Right renal cortex interstitium (tissue), 3 donors: ENCODE results near the gene SPTY2D1. TPM values are rescaled to one million over a fixed set of nuclear protein-coding genes. Genes with fewer than 3 reads are reported as not detected.
"Not testable (repeated sequence)": the region's sequence is repeated elsewhere in the genome, so short reads cannot be mapped to it uniquely, and the experiment has no call there.

ENCODE experiments used
- DNase-seq, 3 donors: peaks; one replicate each; pipeline ENCODE4 v3.0.0-alpha.2; 2013; ENCODE audit warnings: low read depth in 3 of 3, low spot score in 2 of 3
- polyA plus RNA-seq, 3 donors: library from polyadenylated mRNA; unstranded; fragments of 120-200 nt; gene quantifications; one replicate each; pipeline ENCODE4 v1.2.1, GENCODE V29; 2013; ENCODE audit not compliant: insufficient read length in 3 of 3

SPTY2D1 gene
- polyA plus RNA-seq, 3 donors = 28.9 to 30.0 (median 29.0) TPM

DNA sequence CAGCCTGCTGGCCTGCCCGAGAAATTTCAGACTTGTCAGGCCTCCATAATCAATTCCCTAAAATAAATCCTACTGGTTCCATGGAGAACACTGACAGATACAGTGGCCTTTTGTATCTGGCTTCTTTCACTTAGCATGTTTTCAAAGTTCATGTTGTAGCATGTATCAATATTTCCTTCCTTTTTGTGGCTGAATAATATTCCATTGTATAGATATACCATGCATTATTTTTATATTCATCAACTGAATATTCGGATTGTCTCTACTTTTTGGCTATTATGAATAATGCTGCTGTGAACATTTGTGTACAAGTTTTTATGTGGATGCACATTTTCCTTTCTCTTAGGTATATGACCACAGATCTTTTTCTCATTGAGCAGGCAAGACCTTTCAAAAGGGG is 10.4 kb downstream of the SPTY2D1 start:
- DNase-seq = no peak

DNA sequence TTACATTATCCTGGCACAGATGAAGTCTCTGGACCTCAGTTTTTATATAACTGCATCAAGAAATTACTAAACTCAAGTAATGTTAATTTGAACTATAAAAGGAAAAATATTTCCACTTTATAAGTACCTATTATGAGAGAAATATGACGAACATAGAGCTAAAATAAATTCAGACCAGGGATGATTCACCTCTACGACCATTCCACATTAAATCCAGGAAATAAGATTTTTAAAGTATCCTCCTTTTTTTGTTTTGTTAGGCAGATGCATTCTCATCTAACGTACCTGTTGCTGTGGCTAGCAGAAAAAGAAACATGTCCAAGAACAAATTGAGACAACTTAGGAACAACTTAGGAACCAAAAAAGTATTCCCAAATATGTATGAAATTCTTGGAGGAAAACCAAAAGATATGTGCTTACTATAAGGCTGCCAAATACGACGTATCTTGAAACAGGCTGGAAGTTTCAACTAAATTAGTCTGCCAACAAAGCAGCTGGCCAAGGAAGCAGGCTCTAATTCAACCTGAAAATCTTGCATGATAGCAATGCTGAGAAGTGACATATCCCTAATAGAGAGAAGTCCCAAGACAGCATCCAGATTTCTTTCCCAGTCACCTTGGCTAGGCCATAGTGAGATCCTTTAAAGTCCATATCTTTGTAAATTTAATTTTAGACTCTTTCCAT is 15.7 kb downstream of the SPTY2D1 start:
- no peak for DNase-seq

GRCh38 chr11:18617688-18618341 is 16.3 kb downstream of the SPTY2D1 start:
- no peak for DNase-seq

- DNase-seq = no peak
Observed at GRCh38 chr11:18615628-18616392, 18.3 kb downstream of the SPTY2D1 start.

DNA sequence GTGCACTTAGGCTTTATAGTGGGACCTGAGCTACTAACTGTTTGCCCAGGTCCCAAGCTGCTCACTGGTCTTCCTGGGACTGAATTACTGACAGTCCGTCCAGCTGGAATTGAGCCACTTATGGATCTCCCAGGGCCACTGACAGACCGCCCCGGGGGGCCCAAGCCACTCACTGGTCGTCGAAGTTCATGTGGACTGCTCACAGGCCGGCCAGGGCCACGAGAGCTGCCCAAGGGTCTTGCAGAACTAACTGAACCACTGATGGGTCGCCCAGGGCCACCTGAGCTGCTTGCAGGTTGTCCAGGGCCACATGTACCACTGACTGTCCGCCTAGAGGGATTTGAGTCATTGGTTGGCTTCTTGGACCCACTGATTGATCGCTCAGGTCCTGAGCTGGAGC is 19.5 kb downstream of the SPTY2D1 start:
- no peak for DNase-seq

DNA sequence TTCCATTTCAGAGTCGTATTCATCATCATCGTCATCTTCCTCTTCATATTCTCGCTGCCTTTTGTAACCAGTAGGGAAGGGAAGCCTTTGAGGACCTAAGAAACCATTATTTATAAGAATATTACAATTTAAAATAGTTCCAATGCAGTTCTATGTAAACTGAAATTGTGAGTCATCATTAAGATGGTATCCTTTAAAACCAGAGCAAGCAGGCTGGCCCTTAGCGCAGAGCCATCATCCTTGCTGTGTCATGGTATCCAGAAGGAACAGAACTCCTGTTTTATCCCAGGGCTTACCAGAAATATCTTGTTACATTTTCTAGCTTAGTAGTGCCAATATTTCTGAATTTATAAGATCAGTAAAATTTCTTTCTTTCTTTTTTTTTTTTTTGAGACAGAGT is 21.7 kb downstream of the SPTY2D1 start:
- no peak for DNase-seq

GRCh38 chr11:18611196-18611595 is 22.9 kb downstream of the SPTY2D1 start:
- DNase-seq = no peak

DNA sequence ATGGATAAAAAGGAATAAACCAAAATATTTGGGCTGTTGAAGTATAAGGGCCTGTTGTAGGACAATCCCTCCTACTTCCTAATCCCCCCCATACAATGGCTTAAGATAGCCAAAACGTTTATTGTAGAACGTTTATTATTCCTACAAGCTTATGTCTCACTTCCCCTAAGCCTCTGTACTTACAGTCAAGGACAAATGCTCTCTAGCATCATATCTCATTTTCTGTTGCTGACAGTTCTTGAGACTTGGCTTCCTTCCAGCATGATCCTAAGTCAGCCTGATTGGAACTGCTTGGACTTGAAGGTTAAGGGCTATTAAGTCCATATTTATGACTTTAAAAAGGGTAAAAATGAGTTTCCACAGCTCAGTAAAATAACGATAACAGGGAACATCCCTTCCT is 25.8 kb downstream of the SPTY2D1 start:
- no peak for DNase-seq

DNA sequence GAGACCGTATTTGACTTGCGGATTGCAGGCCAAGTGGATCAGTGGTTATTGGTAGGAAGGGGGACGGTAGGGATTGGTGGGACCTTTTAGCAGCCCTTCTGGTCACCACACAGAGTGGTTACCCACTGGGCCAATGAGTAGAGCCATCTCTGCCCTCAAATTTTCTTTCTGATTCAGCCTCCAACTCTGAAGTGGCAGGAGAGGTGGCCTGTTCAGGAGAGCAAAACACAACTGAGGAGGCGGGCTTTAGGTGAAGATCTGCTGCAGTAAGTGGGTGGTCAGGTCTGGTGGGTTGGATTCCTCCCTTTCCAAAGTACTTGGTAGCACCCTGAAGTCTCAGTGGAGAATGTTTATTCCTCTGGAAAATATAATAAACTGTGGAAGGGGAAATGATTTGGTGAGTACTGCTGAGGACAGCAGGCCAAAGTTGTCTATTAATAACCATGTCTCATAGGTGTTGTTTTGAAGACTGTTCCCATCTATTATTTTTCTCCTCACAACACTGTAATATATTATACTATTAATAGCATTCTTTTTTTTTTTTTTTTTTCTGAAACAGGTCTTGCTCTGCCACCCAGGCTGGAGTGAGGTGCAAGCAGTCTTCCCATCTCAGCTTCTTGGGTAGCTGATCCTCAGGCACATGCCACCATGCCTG is 33.1 kb downstream of the SPTY2D1 start:
- DNase-seq = no peak

GRCh38 chr11:18599739-18600230 is 34.4 kb downstream of the SPTY2D1 start, which contains the start of gene MISFA:
Gene MISFA, plus strand, starts transcription at chr11:18599789. Its CDS starts 140 bp downstream, at chr11:18599929.
- DNase-seq = no peak

DNA sequence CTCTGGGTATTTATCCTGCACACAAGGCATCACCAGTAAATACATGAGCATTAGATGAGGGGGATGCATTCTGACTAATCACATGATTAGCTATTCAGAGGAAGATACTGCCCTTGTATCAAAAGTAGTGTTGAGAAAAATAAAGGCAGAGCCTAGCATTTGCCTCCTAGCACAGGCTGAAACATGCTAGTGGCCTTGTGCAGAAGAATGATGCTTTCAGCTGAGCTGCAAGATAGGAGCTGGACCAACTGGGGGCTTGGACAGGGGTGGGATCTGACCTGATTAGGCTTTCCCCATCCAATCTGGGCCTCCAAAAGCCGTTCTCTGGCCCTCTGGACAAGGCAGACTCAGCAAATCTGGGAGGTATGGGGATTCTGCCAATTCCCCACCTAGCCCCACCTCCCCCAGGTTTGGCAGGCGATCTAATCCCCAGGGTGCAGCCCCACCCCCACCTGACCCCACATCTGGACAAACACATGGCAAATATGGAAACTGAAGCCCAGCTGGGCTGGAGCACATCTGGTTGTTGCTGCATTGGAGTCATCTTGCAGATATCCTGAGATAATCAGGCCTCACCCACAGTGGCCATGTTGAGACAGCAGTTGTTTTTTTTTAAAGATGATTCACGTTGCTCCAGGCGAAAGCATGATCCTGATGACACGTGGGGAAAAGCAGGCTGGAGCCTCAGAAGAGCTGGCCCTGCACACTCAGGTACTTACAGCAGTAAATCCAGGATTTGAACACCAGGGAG is 39.0 kb downstream of the SPTY2D1 start:
- DNase-seq = no peak

- DNase-seq = not testable (repeated sequence)
Observed at GRCh38 chr11:18594088-18594487, 40.1 kb downstream of the SPTY2D1 start.

DNA sequence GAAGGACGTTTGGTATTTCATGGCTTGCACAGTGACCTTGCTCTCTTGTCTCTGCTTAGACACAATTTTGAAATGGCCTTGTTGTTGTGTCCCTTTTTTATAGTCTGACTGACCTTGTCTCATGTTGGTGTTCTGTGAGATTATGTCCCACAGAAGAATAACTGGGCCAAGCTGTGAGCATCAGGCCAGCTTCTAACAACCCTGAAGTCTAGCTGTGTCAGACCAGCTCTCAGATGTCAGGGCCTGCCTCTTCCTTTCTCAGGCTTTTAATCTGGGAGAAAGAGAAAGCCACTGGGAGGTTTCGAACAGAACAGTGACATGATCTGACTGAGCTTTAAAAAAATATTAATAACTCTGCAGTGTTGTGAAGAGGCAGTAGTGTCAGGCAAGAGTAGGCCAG is 43.6 kb downstream of the SPTY2D1 start:
- DNase-seq = no peak

DNA sequence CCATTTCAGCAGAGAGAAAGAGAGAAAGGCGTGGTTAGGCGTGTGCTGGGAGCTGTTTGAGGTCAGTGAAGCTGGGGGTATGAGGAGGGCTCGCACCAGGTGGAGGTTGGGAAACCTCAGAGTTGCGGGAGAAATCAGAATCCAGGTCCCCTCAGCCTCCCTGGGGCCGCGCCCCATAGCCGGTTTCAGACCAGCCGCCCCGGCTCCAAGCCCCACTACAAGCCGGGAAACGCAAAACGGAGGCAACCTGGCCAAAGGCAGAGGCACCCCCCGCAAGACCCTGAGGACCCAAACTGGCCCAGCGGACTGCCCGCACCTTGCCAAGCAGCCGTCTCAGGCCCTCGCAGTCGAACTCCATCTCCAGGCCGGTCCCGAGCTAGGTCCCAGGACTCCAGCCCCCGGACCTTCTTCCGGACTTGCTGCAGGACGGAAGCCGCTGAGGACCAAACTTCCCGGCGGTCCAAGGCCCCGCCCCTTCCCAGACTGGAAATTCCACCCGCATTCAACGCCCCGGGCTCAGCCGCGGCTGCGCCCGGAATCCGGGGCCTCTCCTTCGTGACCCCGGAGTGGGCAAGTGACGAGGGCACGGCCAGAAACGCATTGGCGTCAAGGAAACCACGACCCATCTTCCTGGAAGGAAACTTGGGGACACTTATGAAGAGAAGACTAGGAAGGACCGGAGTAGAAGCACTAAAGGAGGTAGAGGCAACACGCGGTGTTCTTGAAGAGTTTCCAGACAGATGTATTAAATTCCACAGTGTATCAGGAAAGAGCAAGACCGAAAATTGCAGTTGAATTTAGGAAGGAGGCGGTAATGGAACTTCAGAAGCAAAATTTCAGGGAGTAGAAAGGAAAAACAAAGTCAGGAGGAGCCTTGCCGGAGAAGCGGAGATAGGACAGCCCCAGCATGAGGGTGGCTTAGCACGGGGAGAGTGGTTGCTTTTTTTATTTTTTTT is 45.6 kb downstream of the SPTY2D1 start, which contains the start of gene UEVLD:
TSS of gene UEVLD (minus strand) at position 438 of the 956 bp plus-strand sequence. CDS start at position 358, 80 bp downstream.
- DNase-seq = peak; percentile 73 to 83 (median 74)

GRCh38 chr11:18581825-18582224 is 52.3 kb downstream of the SPTY2D1 start:
- DNase-seq = no peak

DNA sequence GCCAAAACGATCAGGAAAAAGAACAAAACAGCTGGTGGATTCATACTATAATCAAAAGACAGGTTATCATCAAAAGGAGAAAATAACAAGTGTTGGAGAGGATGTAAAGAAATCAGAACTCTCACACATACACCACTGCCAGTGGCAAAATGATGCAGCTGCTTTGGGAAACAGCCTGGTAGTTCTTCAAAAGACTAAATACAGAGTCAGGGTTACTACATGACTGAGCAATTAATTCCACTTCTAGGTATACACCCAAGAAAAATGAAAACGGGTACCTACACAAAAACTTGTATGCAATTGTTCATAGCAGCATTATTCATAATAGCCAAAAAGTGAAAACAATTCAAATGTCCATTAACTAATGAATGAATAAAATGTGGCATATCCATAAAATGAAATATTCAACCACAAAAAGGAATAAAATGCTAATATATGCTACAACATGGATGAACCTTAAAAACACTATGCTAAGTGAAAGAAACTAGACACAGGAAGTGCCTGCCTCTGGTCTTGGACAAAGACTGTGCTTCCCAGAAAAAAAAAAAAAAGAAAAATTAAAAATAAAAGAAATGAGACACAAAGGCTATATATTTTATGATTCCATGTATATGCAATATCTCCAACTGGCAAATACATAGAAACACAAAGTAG is 53.9 kb downstream of the SPTY2D1 start:
- no peak for DNase-seq

DNA sequence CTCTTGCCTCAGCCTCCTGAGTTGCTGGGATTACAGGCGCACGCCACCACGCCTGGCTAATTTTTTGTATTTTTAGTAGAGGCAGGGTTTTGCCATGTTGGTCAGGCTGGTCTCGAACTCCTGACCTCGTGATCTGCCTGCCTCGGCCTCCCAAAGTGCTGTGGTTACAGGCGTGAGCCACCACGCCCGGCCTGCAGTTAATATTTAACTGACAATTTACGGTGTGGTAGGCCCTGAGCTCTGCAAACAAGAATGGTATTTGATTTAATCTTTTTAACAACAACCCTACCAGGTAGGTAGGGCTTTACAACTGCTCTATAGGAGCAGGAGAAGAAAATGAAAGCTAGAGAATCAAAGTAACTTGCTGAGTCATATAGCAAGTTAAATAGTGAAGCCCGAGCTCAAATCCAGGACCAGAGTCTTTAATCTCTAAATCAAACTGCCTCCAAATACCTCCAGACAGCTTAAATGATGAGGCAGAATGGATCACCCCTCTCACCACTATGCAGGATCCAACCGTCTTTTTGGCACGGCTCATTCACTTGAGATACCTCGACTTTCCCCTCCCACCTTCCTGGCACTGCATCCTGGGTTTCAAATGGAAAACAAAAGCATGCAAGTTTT is 55.1 kb downstream of the SPTY2D1 start:
- DNase-seq = no peak

DNA sequence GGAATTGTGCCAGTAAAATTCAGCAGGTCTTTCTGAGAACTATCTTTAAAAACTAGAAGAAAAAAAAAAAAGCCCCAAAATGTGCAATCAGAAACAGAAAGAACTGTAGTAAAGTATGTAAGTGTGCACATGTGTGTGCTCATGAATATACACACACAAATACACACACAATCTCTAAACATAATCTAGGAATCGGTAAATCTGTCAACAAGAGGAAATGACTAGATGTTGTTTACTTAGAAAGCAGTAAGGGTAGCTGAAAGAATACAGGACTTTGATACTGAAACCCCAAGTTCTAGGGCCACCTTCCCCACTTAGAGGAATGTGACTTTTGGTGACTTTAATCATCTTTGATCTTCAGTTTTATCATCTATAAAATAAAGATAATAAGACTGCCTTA is 58.8 kb downstream of the SPTY2D1 start:
- DNase-seq = no peak
